GM21737 (cell line): ENCODE data around the gene HTR2C.
"Not testable (repeated sequence)": the region's sequence is repeated elsewhere in the genome, so short reads cannot be mapped to it uniquely, and the experiment has no call there.

Source experiments
- ATAC-seq: cut with Tn5 transposase; IDR thresholded peaks from one replicate; pipeline ENCODE4 v1.9.1; 2021; ENCODE audit warnings: mild to moderate bottlenecking, moderate library complexity; ENCODE audit not compliant: unreplicated experiment

The HTR2C gene

GRCh38 chrX:114583646-114584374 is at the start of gene HTR2C:
HTR2C (plus strand) TSS chrX:114584086; CDS start chrX:114726937, 142,851 bp downstream.
- no peak for ATAC-seq

DNA sequence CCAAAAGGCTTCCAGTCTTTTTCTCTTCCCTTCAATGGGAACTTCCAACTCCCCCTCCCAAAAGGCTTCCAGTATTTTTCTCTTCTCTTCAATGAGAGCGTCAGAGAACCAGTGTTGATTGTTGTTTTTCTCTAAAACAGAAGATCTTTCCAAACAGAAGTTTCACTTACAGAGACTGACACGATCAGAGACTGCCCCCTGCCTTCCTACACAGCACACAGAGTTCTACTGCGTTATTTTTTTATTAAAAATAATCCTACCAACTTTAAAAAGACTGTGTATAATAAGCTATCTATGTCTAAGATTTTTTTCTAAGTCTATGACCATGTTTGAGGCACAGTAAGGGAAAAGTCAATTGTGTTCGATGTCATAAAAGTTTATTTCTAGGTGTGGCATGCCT is 3.5 kb upstream of the HTR2C start:
- ATAC-seq: no peak

GRCh38 chrX:114581528-114582263 is 2.2 kb upstream of the HTR2C start:
- ATAC-seq: no peak

- no peak for ATAC-seq
These were observed 1.6 kb upstream of the HTR2C start for GRCh38 chrX:114582264-114582632.

DNA sequence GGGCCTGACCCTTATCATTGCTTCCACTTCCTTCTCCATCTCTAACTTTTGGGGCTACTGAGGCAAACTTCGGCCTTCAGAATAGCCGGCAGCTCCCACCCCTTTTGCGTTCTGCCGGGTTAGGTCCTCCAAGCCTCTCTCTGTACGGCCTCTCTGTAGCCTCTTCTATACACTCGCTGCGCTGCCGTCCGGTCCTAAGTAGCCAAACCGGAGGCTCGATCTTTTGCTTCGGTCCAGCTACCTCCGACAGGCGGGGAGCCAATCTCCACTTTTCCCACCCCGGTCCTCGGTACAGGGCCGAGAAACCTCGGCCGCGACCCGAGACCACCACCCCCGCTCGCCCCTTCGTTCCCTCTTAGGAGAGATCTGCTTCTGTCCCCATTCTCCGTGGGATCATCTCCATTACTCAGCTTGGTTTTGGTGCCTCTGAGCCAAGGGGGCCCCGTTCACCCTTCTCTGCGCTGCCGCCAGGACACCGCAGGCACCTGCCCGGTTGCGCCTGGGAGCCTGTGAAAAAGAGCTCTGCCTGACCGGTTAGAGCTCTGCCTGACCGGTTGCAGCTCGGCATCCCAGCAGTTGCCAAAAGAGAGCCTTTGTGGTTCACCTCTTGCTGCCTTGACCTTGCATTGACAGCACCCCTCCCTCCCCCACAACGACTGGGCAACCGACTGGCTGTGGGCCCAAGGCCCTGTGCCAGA is 1.0 kb upstream of the HTR2C start:
- ATAC-seq: no peak

DNA sequence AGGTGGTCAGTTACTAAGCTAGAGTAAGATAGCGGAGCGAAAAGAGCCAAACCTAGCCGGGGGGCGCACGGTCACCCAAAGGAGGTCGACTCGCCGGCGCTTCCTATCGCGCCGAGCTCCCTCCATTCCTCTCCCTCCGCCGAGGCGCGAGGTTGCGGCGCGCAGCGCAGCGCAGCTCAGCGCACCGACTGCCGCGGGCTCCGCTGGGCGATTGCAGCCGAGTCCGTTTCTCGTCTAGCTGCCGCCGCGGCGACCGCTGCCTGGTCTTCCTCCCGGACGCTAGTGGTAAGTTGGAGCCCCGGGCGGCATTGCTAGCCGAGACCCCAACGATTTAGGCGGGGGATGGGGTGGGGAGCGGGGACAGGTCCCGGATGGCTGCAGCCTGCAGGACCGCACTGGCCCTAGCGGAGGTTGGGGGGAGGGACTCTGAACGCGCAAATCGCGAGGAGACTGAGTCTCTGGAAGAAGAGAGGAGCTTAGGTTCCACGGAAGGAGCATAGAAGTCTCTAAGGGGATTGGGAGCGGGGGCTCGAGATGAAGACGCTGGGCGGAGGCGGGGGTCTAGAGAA is 573 bp downstream of the HTR2C start:
- ATAC-seq: no peak

DNA sequence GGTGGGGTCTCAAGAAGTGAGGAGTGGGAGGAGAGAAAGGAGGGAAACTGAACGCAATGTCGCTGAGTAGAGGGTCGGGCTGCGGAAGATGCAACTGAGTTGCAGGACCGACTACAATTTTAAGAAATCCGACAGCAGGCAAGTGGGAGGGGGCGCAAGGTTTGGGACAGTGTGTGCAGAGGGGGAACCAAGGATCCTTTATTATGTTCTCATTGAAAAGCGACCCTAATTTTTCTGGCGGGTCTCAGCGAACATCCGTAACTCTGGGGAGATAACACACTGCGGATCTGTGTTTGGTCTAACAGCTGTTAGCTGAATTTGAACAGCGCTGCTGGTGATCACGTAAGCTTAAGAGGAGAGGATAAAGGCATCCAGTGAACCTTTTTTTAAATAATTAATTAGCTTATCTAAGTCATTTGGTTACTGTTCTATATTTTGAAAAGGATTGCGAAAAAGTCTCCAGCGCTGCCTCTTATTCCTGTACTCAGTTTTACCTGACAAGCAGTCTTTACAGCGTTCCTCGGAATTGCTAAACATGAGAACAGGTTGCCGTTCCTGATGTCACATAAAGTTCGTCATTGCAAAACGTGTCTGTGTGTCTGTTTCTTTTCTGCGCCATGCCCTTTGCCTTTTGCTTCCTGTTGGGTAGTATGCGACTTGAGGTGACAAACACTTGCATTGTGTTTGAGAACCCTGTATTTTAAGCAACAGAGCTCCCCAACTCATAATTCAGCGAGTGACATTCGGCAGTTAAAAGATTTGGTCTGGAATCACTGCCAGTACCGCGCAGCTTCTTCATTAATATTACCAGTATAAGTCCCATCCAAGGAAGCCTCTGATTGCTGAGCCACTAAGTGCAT is 1.3 kb downstream of the HTR2C start:
- no peak for ATAC-seq

DNA sequence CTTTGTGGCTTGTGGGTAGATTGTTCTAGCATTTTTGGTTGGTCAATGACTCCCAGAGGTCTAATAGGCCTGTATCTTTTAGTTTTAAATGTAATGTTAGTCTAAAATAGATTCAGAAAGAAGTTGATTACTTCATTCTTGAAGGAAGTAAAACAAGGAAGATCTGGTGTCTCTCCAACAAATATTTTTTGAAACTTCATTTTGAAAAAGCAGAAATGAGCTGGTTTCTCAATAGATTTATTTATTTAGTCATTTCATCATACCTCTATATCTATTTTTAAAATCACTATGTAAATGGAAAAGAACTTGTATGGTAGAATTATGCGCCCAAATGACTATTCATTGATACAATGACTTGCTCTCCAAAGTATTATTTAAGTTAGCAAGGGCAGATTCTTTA is 7.2 kb downstream of the HTR2C start:
- no peak for ATAC-seq

DNA sequence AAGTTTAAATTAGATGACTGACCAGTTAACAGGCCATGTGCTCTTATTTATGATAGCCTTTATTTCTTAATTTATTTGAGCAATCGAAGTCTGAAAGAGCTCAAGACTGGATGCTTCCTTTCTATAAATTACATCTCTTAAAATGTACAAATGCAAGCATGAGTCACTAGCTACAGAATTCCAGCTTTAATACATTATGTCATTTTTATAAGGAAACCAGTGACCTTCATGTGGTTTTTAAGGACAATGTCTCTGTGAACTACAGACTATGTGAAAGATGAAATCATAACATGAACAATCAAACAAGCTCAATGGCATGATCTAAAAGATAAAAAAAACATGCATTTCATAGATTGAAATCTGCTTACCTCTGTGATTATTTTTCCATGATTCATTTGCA is 15.4 kb downstream of the HTR2C start:
- no peak for ATAC-seq

DNA sequence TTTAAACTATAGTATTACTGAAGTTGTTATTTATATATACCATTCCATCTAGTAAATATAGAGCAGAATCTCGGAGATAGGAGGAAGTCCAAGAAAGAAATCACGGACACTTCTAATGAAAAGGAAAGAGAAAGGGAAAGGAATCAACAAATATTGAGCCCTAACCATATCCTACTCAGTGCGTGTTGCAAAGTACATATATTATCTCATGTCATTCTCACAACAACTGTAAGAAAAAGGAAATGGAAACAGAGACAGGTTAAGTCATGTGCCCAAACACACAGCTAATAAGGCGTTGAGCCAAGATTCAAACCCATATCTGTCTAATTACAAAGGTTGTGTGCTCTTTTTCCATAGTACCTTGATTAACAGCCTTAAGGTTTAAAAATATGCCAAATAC is 16.0 kb downstream of the HTR2C start:
- ATAC-seq: no peak

DNA sequence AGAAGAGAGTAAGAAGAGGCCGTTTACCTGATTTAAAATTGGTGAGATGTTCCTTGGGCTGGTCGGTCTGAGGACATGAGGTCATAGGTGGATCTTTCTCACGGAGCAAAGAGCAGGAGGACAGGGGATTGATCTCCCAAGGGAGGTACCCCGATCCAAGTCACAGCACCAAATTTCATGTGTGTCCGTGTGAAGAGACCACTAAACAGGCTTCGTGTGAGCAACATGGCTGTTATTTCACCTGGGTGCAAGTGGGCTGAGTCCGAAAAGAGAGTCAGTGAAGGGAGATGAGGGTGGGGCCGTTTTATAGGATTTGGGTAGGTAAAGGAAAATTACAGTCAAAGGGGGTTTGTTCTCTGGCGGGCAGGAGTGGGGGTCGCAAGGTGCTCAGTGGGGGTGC is 22.7 kb downstream of the HTR2C start:
- ATAC-seq: not testable (repeated sequence)

DNA sequence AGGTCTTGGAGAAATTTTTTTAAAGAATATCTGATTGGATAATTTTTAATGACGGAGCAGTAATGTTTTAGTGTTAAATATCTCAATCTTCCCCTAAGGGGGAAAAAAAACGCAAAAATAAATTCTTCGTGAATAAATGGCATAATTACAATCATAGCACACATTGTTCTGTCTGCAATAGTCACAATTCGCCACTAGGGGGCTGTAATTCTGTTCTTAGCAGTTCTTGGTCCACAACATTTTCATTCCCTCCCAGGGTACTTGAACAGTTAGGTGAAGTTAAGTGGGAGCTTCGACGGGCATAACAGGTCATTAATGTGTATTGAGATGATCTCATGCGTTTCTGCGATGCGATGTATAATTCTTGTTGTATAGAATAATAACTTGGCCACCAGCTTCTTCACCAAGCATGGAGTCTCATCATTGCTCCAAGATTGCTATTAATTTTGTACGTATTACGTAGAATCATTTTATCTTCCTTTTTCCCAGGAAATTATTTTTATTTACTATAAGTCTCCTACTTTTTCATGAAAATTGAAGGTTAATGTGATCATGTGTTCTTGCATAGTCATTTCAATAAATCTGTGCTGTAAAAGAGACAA is 27.2 kb downstream of the HTR2C start:
- ATAC-seq: no peak

- ATAC-seq: no peak
These were observed 31.9 kb downstream of the HTR2C start for GRCh38 chrX:114615765-114616164.

- no peak for ATAC-seq
These were observed 36.0 kb downstream of the HTR2C start for GRCh38 chrX:114619874-114620273.

- ATAC-seq: no peak
These were observed 42.4 kb downstream of the HTR2C start for GRCh38 chrX:114626323-114626722.

DNA sequence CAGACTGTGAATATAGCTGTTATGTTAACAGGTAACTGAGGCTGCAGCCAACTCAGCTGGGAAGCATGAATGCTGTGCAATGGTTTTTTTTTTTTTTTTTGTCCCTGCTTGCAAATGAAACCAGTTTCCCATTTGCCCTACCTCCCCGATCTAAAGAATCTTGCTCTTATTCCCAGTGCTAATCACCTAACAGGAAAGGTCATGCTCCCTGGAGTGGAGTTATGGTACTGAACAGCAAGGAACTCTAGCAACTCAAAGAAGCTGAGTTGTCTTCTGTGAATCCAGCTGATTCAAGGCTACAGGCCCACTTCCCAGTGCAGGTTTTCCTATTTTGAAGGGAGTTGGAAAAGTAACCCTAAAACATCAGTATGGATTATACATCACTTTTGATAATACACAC is 52.1 kb downstream of the HTR2C start:
- no peak for ATAC-seq

GRCh38 chrX:114650351-114650750 is 66.5 kb downstream of the HTR2C start:
- no peak for ATAC-seq

DNA sequence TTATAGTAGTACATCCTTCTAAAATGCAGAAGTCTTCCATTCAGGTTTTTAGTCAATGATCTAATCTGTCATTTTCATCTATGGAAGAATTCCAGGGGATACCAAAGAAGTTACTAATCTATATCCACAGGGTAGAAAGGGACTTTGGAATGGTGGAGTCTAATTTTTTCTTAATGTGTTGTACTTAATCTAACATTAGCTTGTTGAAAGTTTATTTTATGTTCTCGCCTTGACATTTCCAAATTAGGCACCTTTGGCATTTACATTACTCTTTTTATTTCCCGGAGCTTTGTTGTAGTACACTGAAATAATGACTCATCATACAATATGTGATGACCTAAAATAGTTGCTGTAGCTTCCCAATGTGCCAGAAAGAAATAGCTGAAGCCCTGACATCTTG is 91.5 kb downstream of the HTR2C start:
- no peak for ATAC-seq

DNA sequence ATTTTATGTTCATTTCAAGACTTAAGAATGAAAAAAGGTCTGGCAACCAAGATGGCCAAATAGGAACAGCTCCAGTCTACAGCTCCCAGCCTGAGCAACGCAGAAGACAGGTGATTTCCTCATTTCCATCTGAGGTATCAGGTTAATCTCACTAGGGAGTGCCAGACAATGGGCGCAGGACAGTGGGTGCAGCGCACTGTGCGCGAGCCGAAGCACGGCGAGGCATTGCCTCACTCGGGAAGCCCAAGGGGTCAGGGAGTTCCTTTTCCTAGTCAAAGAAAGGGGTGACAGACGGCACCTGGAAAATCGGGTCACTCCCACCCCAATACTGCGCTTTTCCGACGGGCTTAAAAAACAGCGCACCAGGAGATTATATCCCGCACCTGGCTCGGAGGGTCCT is 116.6 kb downstream of the HTR2C start:
- not testable (repeated sequence) for ATAC-seq

- ATAC-seq: no peak
These were observed 125.5 kb downstream of the HTR2C start for GRCh38 chrX:114709406-114709805.
